Measurements from ENCODE around the gene NADSYN1.

Gene NADSYN1

GRCh38 chr11:71504531-71504930 is 51.5 kb downstream of the NADSYN1 start:
- Histone ChIP-seq H3K4me3 (ENCODE audit: low read depth, low read length, poor library complexity, severe bottlenecking) (no peak overlapping the region), H3K4me2 (ENCODE audit: low read length) (no peak overlapping the region), H3K27me3 (ENCODE audit: insufficient read depth, low read length) (no peaks in the 10 kb centered on the region), H3K4me1 (ENCODE audit: insufficient read depth, low read length, severe bottlenecking) (no peaks in the 10 kb centered on the region), H3F3A (ENCODE audit: insufficient read depth, low read length) (no peaks in the 10 kb centered on the region), H3K79me2 (ENCODE audit: insufficient read depth, low read length) (no peaks in the 10 kb centered on the region), H3K9me3 (ENCODE audit: low read length) (0 out of 2 replicates have a peak, but pooled peaks cover 4% of the 10 kb centered on the region), H3K27ac (ENCODE audit: low read depth, low read length, poor library complexity, severe bottlenecking) (no peak overlapping the region), H3K9ac (ENCODE audit: low read length) (no peak overlapping the region), H3K9me2 (ENCODE audit: low read depth, low read length) (no peaks in the 10 kb centered on the region), H2AFZ (ENCODE audit: low read length) (no peak overlapping the region), H3K36me3 (ENCODE audit: insufficient read depth, low read length) (peaks cover 8% of the 10 kb centered on the region), H4K20me1 (ENCODE audit: insufficient read depth, low read length) (no peaks in the 10 kb centered on the region)
- TF ChIP-seq CTCF (IDR thresholded peaks at IDR 0.05; ENCODE audit: low read length) = no peak
- no peak for TF ChIP-seq EZH2 (IDR thresholded peaks at IDR 0.05; ENCODE audit: borderline replicate concordance, low read length)

GRCh38 chr11:71505001-71505400 is 52.0 kb downstream of the NADSYN1 start:
- Histone ChIP-seq H3K4me3 (ENCODE audit: low read depth, low read length, poor library complexity, severe bottlenecking) (no peak overlapping the region), H3K27me3 (ENCODE audit: insufficient read depth, low read length) (no peaks in the 10 kb centered on the region), H3K9me2 (ENCODE audit: low read depth, low read length) (no peaks in the 10 kb centered on the region), H3K4me2 (ENCODE audit: low read length) (no peak overlapping the region), H2AFZ (ENCODE audit: low read length) (no peak overlapping the region), H3K9me3 (ENCODE audit: low read length) (peaks cover 8% of the 10 kb centered on the region; the same call in 1 of the 2 replicates), H3K36me3 (ENCODE audit: insufficient read depth, low read length) (peaks cover 4% of the 10 kb centered on the region; the same call in 1 of the 2 replicates), H3K79me2 (ENCODE audit: insufficient read depth, low read length) (no peaks in the 10 kb centered on the region), H3K27ac (ENCODE audit: low read depth, low read length, poor library complexity, severe bottlenecking) (no peak overlapping the region), H3K9ac (ENCODE audit: low read length) (no peak overlapping the region), H3K4me1 (ENCODE audit: insufficient read depth, low read length, severe bottlenecking) (no peaks in the 10 kb centered on the region), H3F3A (ENCODE audit: insufficient read depth, low read length) (no peaks in the 10 kb centered on the region), H4K20me1 (ENCODE audit: insufficient read depth, low read length) (no peaks in the 10 kb centered on the region)
- TF ChIP-seq EZH2 (IDR thresholded peaks at IDR 0.05; ENCODE audit: borderline replicate concordance, low read length) (no peak), CTCF (IDR thresholded peaks at IDR 0.05; ENCODE audit: low read length) (no peak)

GRCh38 chr11:71505781-71506180 is 52.8 kb downstream of the NADSYN1 start:
- Histone ChIP-seq H3K27me3 (ENCODE audit: insufficient read depth, low read length) (no peaks in the 10 kb centered on the region), H3K4me3 (ENCODE audit: low read depth, low read length, poor library complexity, severe bottlenecking) (no peak overlapping the region), H3K9me2 (ENCODE audit: low read depth, low read length) (no peaks in the 10 kb centered on the region), H3K9me3 (ENCODE audit: low read length) (peaks cover 8% of the 10 kb centered on the region; the same call in 1 of the 2 replicates), H3F3A (ENCODE audit: insufficient read depth, low read length) (no peaks in the 10 kb centered on the region), H3K79me2 (ENCODE audit: insufficient read depth, low read length) (no peaks in the 10 kb centered on the region), H4K20me1 (ENCODE audit: insufficient read depth, low read length) (no peaks in the 10 kb centered on the region), H2AFZ (ENCODE audit: low read length) (no peak overlapping the region), H3K4me1 (ENCODE audit: insufficient read depth, low read length, severe bottlenecking) (no peaks in the 10 kb centered on the region), H3K36me3 (ENCODE audit: insufficient read depth, low read length) (peaks cover 4% of the 10 kb centered on the region; the same call in 1 of the 2 replicates), H3K4me2 (ENCODE audit: low read length) (no peak overlapping the region), H3K9ac (ENCODE audit: low read length) (no peak overlapping the region), H3K27ac (ENCODE audit: low read depth, low read length, poor library complexity, severe bottlenecking) (no peak overlapping the region)
- TF ChIP-seq EZH2 (IDR thresholded peaks at IDR 0.05; ENCODE audit: borderline replicate concordance, low read length) (no peak), CTCF (IDR thresholded peaks at IDR 0.05; ENCODE audit: low read length) (no peak)
